A673 (cell line): ENCODE measurements around the gene WNT3.

ENCODE experiments used
- EZH2 ChIP-seq: fragments of 200-600 bp; sonication (generic); IDR thresholded peaks from 2 replicates; pipeline ENCODE4 v1.6.1; 2017; ENCODE audit warnings: borderline replicate concordance, low read depth, mild to moderate bottlenecking, mixed read lengths, antibody characterized with exemption, low read length; ENCODE audit not compliant: poor library complexity, severe bottlenecking
- TF ChIP-seq, protein P1 (sequence below): fragments of 300-800, 200-600 bp; sonication (generic); conservative IDR thresholded peaks from 2 replicates; pipeline ENCODE4 v1.5.1; 2017; ENCODE audit warnings: low read depth, mild to moderate bottlenecking, antibody characterized with exemption, low read length, moderate library complexity, mixed read lengths

- TF ChIP-seq, protein P1, sequence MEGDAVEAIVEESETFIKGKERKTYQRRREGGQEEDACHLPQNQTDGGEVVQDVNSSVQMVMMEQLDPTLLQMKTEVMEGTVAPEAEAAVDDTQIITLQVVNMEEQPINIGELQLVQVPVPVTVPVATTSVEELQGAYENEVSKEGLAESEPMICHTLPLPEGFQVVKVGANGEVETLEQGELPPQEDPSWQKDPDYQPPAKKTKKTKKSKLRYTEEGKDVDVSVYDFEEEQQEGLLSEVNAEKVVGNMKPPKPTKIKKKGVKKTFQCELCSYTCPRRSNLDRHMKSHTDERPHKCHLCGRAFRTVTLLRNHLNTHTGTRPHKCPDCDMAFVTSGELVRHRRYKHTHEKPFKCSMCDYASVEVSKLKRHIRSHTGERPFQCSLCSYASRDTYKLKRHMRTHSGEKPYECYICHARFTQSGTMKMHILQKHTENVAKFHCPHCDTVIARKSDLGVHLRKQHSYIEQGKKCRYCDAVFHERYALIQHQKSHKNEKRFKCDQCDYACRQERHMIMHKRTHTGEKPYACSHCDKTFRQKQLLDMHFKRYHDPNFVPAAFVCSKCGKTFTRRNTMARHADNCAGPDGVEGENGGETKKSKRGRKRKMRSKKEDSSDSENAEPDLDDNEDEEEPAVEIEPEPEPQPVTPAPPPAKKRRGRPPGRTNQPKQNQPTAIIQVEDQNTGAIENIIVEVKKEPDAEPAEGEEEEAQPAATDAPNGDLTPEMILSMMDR: no peak
- no peak for TF ChIP-seq EZH2
Observed at GRCh38 chr17:46773676-46774075, 44.8 kb downstream of the WNT3 start.
